Airway epithelial cell (primary cell): ENCODE results near the gene ZNF578. TPM values are rescaled to one million over a fixed set of nuclear protein-coding genes. Genes with fewer than 3 reads are reported as not detected.

Source experiments
- total RNA-seq: library from RNA; depleted of rRNA; stranded (reverse); fragments of >200 nt; gene quantifications from 2 replicates; pipeline ENCODE4 v1.2.3, GENCODE V29; 2015

ZNF578 gene
- total RNA-seq, result 0.14 and 0.35 TPM in 2 replicates

DNA sequence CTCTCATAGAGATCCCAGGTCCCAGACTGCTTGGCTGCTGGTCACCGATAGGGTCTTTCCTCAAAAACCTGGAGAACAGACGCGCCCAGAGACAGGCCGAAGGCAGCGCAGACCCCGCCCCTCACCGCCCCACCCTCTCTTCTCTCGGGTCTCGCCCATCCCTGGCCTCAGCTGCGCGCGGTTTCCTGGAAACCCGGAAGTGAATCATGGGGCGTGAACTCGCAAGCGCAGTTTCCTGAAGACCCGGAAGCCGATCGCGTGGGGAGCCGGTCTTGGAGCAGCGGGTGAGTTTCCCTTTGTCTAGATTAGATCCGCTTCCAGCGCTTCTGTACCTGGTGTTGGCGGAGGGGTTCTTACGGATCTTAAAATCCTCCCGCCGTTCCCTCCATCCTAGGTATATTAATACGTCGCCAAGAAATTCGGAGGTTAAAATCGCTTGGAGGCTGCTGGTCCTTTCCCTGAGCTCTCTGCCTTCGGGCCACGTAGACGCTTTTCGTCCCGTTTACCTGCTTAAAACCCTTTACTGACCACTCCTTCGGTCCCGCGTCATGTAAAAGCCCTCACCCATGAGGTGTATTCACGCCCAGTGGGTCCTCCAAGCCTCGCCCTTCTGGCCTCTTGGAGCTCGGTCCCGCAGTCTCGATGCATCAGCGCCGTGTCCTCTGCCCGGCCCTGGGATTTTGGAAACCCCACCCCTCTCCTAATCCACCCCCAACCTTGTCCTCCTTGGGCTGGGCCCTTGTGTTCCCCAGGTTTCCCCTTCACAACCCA lies at the start of gene ZNF578:
TSS of gene ZNF578 (plus strand) at position 230 of the 771 bp plus-strand sequence. CDS start 48,293 bp downstream, outside the sequence.

DNA sequence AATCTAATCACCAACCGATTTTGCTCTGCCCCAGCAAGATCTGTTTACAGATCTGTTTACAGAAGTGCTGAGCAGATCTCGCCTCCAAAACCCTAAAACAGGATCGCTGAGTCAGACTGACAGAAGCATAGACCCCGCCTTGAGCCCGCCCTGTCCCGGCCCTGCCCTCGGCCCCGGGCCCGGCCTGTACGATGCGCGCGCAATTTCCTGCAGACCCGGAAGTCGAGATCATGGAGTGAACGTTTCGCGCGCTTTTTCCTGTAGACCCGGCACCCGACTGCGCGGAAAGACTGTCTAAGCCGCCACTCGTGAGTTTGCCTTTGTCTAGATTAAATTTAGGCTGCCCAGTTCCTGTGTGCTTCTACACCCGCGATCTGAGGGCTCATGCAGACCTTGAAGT lies 24.4 kb upstream of the ZNF578 start, which contains the start of gene ZNF534:
TSS of gene ZNF534 (plus strand) at position 212 of the 400 bp plus-strand sequence. CDS start 2,327 bp downstream, outside the sequence.

DNA sequence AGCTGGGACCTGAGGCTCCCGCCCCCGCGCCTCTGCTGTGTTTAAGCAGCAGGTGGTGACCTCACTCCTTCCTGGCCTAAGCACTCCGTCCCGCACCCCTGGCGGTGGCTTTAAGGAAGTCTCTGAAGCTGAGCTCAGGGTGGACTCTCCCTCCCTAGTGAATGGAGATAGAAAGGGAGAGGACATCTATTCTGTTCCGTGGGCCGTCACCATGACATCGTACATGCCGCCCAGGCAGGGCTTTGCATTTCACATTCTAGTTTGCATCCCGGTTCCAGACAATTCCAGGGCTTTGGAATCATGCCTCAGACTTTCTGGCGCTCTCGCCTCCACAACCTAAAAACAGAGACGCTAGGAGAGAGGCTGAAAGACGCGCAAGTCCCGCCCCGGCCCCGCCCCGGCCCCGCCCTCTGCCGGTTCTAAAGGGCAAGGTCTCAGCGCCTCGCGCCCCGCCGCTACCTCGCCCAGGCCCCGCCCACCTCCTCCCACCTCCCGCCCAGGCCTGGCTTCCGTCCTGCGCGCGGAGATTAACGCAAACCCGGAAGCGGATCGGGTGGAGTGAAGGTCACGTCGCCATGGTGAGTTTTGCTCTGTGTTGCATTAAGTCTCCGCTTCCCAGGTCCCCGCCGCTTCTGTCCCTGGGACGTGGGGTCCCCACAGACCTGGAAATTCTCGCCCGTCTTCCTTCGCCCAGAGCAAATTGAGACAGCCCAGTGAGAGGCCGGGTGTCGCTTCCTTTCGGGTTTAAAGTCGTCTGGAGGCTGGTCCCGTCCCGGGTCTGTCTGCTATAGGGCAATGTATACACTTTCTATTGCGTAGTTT lies 74.0 kb downstream of the ZNF578 start, which contains the start of gene ZNF808:
TSS of gene ZNF808 (plus strand) at position 535 of the 822 bp plus-strand sequence. CDS start 15,617 bp downstream, outside the sequence.

Other genes with a start within 250 kb of the ZNF578 start
- 5.5 and 6.8 TPM in 2 replicates for gene ZNF766, start 184.0 kb upstream of the ZNF578 start, total RNA-seq
- 14.2 and 21.0 TPM in 2 replicates for gene ZNF480, start 156.4 kb upstream of the ZNF578 start, total RNA-seq
- gene ZNF610, start 117.3 kb upstream of the ZNF578 start, total RNA-seq, result 0.33 and 0.63 TPM in 2 replicates
- 5.6 and 7.3 TPM in 2 replicates for gene ZNF880, start 83.6 kb upstream of the ZNF578 start, total RNA-seq
- 2.4 and 3.9 TPM in 2 replicates for gene ZNF528, start 55.7 kb upstream of the ZNF578 start, total RNA-seq
- gene ZNF534, start 24.4 kb upstream of the ZNF578 start, total RNA-seq, result not detected in 2 replicates
- gene ZNF808, start 74.1 kb downstream of the ZNF578 start, total RNA-seq, result 3.8 and 4.7 TPM in 2 replicates
- gene ZNF701, start 116.7 kb downstream of the ZNF578 start, total RNA-seq, result 2.9 and 6.3 TPM in 2 replicates
- gene ZNF83, start 184.8 kb downstream of the ZNF578 start, total RNA-seq, result 13.3 and 19.0 TPM in 2 replicates